GM21390 (cell line): ENCODE measurements around the gene HENMT1.
A peak's percentile ranks its signal among the peaks of the same experiment; 100 is the strongest.
"Not testable (repeated sequence)": the region's sequence is repeated elsewhere in the genome, so short reads cannot be mapped to it uniquely, and the experiment has no call there.

Experiments
- ATAC-seq: cut with Tn5 transposase; IDR thresholded peaks from one replicate; pipeline ENCODE4 v1.9.1; 2021; ENCODE audit not compliant: unreplicated experiment

Gene HENMT1

GRCh38 chr1:108671143-108671542 lies 10.2 kb upstream of the HENMT1 start:
- no peak for ATAC-seq

GRCh38 chr1:108670131-108670773 lies 9.4 kb upstream of the HENMT1 start:
- ATAC-seq = no peak

- ATAC-seq = no peak
Observed at GRCh38 chr1:108669679-108670078, 8.8 kb upstream of the HENMT1 start.

- no peak for ATAC-seq
Observed at GRCh38 chr1:108668777-108669176, 7.9 kb upstream of the HENMT1 start.

GRCh38 chr1:108667422-108667821 lies 6.5 kb upstream of the HENMT1 start:
- ATAC-seq = not testable (repeated sequence)

GRCh38 chr1:108665771-108666170 lies 4.9 kb upstream of the HENMT1 start:
- ATAC-seq = no peak

- no peak for ATAC-seq
Observed at GRCh38 chr1:108665067-108665466, 4.2 kb upstream of the HENMT1 start.

- ATAC-seq = no peak
Observed at GRCh38 chr1:108664481-108664880, 3.6 kb upstream of the HENMT1 start.

GRCh38 chr1:108663074-108663473 lies 2.2 kb upstream of the HENMT1 start:
- ATAC-seq = no peak

- no peak for ATAC-seq
Observed at GRCh38 chr1:108657356-108658080, 3.4 kb downstream of the HENMT1 start.

- no peak for ATAC-seq
Observed at GRCh38 chr1:108653431-108654105, 7.3 kb downstream of the HENMT1 start.

GRCh38 chr1:108646648-108647269 lies 14.1 kb downstream of the HENMT1 start:
- ATAC-seq = no peak

GRCh38 chr1:108646265-108646647 lies 14.6 kb downstream of the HENMT1 start:
- no peak for ATAC-seq

- ATAC-seq = no peak
Observed at GRCh38 chr1:108645564-108646184, 15.2 kb downstream of the HENMT1 start.

GRCh38 chr1:108644984-108645383 lies 15.9 kb downstream of the HENMT1 start:
- ATAC-seq = no peak

- peak; percentile 56 for ATAC-seq
Observed at GRCh38 chr1:108643492-108644335, 17.2 kb downstream of the HENMT1 start.

- not testable (repeated sequence) for ATAC-seq
Observed at GRCh38 chr1:108640863-108641262, 20.0 kb downstream of the HENMT1 start.

- no peak for ATAC-seq
Observed at GRCh38 chr1:108639899-108640560, 20.9 kb downstream of the HENMT1 start.

- ATAC-seq = no peak
Observed at GRCh38 chr1:108636876-108637275, 24.0 kb downstream of the HENMT1 start.

- no peak for ATAC-seq
Observed at GRCh38 chr1:108634521-108634920, 26.4 kb downstream of the HENMT1 start.
